Activated CD8-positive, alpha-beta memory T cell treated with anti-CD3 and anti-CD28 coated beads for 36 hours (primary cell): ENCODE data around the gene FTCD. TPM values are rescaled to one million over a fixed set of nuclear protein-coding genes. Genes with fewer than 3 reads are reported as not detected.
"Not testable (repeated sequence)": the region's sequence is repeated elsewhere in the genome, so short reads cannot be mapped to it uniquely, and the experiment has no call there.

Experiments used
- CTCF ChIA-PET: fragments of 350-600 bp; sonication (Branson Sonifier 250); formaldehyde crosslinking; loops from one replicate; lab custom pipeline; 2021; ENCODE audit warnings: antibody characterized with exemption; lab: Charles Lee
- POLR2A ChIA-PET: fragments of 350-600 bp; sonication (Branson Sonifier 250); formaldehyde crosslinking; loops from one replicate; lab custom pipeline; 2021; ENCODE audit warnings: antibody characterized with exemption; lab: Charles Lee
- total RNA-seq, 2 experiments: library from RNA; stranded (reverse); gene quantifications; one replicate each; pipeline ENCODE4 v1.2.3, GENCODE V29; 2021

The FTCD gene
- total RNA-seq, 2 experiments from 2014 or later, result 0.23 TPM; not detected in 1

DNA sequence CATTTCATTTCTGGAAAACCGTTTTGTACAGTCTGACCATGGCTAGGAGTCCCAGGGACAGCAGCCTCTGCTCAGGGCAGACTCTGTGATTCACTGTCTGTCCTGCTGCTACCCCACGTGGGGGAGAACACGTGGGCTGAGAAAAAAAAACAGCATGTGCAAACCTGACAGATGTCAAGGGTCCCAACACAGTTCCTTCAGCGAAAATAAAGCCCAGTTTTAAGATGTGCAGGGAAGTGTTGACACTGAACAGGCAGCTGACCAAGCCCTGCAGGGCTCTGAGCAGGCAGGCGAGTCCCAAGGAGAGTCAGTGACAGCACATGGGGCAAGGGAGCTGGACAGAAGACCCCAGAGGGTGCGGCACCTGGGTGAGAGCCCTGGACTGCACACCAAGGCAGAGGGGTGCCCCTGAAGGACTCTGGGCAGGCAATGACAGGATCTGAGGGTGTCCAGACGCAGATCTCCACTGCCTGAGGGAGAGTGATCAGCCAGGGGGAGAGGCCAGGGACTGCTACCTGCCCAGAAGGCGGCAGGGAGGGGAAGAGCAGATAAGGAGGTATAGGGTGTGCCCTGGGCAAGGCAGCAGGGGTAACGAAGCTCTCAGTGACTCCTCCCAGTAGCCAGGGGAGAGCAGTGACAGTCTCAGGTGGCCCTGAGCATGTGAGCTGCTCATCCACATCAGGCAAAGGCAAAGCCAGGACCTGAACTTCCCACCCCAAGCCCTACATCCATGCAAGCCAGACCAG lies 34.0 kb upstream of the FTCD start:
- POLR2A ChIA-PET, result no interaction called here
- CTCF ChIA-PET, result interaction anchor here (0.9 kb wide), 1 partner anchor 46 kb away, joined by 3 read pairs; no protein-coding TSS in a partner anchor

DNA sequence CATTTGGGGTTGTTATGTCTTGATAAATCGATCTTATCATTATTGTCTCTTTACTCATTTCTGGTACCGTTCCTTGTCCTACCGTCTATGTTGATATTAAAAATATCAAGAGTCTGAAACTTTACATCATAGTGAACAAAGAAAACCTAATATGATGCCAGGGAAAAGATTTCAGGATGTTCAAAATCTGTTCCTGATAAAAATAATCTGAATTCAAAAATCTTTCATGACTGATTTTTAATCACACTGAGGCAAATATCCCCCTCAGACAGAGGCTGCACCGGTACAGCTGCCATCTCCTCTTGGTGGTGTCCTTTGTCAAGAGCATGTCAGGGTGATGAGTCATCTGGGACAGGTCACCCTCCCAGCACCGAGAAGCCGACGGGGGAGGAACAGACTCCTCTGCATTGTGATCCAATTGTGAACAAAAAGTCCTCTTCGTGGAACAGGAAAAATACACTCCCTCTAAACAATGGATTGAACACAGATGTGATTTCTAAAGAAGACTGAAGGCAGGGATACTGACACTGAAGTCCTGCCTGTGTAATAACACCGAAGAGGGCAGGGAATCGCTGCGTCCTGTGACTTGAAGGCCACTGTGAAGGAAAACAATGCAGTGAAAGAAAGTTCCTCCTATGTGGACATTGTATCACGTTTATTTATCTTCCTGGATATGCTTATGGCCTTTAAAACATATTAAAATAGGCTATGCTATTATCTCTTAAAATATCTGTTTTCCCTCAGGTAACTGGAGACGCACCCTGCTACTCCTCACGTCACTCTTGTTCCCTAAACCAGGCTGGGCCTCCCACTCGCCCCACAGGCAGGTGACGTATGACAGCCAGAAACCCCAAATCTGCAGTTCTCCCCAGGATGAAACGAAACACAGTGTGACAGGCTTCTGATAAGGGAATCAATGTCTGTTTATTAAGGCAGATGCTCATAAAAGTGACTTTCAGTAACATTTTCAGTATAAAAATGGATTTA lies 33.1 kb upstream of the FTCD start:
- POLR2A ChIA-PET, result no interaction called here
- CTCF ChIA-PET, result no interaction called here

DNA sequence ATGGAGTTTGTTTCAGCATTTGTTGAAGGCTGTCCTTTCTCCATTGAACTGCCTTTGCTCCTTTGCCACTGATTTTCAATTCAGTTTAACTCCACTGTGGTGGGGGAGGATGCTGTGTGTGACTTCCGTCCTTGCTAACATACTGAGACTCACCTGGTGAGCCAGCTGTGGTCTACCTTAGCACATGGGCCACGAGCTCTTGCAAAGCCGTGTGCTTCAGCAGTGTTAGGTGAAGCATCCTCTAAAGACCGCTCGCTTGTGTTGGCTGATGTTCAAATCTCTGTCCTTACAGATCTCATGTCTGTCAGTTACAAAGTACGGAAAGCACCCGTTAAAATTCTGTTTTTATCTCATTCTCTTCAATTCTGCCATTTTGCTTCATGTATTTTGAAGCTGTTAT lies 32.4 kb upstream of the FTCD start:
- ChIA-PET POLR2A (no interaction called here), CTCF (no interaction called here)

DNA sequence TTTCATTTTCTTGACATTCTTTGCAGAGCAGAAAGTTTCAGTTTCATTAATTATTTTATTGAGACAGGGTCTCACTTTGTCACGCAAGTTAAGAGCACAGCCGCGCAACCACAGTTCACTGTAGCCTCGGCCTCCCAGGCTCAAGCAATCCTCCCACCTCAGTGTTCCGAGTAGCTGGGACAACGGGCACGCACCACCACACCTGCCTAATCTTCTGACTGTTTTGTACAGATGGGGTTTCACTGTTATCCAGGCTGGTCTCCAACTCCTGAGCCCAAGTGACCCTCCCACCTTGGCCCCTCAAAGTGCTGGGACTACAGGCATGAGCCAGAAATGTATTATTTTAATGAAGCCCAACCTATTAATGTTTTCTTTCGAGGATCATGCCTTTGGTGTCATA lies 31.9 kb upstream of the FTCD start:
- ChIA-PET CTCF (no interaction called here), POLR2A (no interaction called here)

DNA sequence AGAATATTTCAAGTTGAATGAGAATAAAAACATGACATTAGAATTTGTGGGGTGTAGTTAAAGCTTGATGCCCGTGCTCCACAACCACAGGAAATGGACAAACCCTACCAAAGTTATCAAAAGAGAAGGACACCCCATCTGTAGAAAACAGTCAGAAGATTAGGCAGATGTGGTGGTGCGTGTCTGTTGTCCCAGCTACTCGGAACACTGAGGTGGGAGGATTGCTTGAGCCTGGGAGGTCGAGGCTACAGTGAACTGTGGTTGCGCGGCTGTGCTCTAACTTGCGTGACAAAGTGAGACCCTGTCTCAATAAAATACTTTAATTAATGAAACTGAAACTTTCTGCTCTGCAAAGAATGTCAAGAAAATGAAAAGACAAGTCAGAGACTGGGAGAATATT lies 30.3 kb upstream of the FTCD start:
- CTCF ChIA-PET, result interaction anchor here (1.2 kb wide), 1 partner anchor 42 kb away, joined by 4 read pairs; no protein-coding TSS in a partner anchor
- POLR2A ChIA-PET, result no interaction called here

DNA sequence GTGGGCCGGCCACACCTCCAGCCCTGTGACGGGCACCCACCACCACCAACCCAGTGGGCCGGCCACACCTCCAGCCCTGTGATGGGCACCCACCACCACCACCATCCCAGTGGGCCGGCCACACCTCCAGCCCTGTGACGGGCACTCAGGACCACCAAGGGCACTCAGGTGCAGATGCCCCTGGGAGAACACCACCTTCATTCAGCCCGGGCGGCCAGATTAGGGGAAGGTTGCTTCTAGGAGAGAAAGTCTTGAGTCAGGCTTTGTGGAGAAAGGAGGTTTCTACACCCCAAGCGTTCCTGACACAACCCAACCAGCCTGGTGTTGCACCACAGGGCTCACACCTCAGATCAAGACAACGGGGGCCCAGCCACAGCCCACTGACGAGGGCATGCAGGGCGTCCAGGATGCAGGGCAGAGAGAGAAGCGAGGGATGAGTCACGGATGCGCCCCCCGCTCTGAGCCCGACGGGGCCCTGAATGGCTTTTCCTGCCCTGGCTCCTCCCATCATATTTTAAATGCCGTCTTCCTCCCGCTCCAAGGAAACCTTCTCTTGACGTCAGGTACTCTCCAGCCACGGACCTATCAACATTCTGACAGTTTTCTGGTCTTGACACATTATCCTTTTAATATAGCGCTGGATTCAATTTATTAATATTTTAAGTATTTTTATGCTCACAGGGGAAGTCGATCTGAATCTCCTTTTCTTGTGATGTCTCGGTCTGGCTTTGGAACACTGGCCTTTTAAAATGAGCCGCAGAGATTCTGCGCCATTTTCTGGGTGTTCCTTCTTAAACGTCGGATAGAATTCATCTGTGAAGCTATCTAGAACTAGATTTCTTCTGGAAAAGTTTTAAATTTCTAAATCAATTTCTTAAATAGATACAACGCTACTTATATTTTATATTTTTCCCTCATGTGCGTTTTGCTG lies 29.5 kb upstream of the FTCD start:
- POLR2A ChIA-PET, result no interaction called here

DNA sequence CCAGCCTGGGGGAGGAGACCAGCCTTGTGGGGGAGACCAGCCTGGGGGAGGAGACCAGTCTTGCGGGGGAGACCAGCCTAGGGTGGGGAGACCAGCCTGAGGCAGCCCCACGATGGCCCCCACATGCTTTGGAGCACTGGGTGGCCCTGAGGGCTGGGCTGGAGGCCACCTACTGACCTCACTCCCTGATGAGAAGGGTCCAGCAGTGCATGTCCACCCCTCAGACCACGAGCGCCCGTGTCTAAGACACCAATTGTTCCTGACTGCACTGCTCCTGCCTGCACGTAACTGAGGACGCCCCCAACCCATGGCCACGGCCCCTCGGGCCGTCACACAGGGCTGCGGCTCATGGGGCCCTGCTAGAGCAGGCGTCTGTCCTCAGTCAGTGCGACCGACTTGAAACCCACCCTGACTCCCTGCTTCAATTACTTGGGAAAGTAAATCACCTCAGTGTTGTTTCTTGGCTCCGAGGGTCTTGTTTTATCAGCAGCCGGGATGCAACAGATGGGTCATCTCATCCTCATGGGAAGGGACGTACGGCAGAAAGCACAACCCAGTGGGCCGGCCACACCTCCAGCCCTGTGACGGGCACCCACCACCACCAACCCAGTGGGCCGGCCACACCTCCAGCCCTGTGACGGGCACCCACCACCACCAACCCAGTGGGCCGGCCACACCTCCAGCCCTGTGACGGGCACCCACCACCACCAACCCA lies 28.7 kb upstream of the FTCD start, which contains the start of gene SPATC1L:
TSS of gene SPATC1L (minus strand) at position 550 of the 715 bp plus-strand sequence. CDS start 1,643 bp downstream, outside the sequence.
- CTCF ChIA-PET, result no interaction called here
- POLR2A ChIA-PET, result no interaction called here

More for the DNA sequence above, 29.5 kb upstream of the FTCD start:
- CTCF ChIA-PET, result interaction anchor here (1.2 kb wide), 1 partner anchor 41 kb away, joined by 4 read pairs; no protein-coding TSS in a partner anchor

DNA sequence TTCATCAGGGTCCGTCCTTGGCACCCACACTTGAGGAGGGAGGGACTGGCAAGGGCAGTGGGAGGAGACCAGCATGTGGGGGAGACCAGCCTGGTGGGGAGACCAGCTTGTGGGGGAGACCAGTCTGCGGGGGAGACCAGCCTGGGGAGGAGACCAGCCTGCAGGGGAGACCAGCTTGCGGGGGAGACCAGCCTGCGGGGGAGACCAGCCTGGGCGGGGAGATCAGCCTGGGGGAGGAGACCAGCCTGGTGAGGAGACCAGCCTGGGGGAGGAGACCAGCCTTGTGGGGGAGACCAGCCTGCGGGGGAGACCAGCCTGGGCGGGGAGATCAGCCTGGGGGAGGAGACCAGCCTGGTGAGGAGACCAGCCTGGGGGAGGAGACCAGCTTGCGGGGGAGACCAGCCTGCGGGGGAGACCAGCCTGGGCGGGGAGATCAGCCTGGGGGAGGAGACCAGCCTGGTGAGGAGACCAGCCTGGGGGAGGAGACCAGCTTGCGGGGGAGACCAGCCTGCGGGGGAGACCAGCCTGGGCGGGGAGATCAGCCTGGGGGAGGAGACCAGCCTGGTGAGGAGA lies 28.0 kb upstream of the FTCD start:
- CTCF ChIA-PET, result not testable (repeated sequence)
- POLR2A ChIA-PET, result interaction anchor here (0.9 kb wide), 1 partner anchor 40 kb away, joined by 6 read pairs; no protein-coding TSS in a partner anchor

DNA sequence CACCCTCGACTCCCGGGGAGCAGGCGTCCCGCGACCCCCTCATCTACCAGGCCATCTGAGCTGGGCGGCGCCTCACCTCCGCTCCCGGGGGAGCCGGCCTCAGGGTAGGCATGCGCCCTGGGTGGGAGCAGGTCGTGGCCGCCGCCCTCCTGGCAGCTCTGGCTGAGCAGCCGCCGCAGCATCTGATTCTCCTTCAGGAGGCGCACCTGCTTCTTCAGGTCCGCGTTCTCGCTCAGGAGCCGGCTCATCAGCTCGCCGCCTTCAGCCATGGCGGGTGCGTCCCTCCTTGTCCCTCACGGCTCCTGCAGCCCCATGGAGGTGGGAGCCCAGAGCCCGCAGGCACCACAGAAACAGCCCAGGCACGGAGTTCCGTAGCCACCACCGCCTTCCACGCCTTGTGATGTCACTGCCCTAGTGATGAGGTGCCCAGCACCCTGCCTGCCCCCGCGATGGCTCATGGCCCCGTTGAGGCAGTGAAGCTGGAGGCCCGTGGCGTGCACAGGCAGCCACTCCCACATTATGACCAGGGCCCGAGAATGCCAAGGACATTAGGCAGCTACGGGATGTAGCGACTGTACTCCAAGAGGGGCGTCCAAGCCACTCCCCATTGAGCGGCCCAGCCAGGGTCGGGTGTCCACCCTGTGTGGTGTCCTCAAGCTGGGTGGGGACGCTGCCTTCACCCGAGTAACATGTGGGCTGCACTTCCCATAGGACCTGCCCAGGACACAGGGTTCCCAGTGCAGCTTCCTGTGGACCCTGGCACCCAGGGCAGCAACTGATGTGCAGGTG lies 27.4 kb upstream of the FTCD start:
- POLR2A ChIA-PET, result interaction anchor here (0.9 kb wide), 1 partner anchor 39 kb away, joined by 6 read pairs; no protein-coding TSS in a partner anchor
- CTCF ChIA-PET, result no interaction called here

DNA sequence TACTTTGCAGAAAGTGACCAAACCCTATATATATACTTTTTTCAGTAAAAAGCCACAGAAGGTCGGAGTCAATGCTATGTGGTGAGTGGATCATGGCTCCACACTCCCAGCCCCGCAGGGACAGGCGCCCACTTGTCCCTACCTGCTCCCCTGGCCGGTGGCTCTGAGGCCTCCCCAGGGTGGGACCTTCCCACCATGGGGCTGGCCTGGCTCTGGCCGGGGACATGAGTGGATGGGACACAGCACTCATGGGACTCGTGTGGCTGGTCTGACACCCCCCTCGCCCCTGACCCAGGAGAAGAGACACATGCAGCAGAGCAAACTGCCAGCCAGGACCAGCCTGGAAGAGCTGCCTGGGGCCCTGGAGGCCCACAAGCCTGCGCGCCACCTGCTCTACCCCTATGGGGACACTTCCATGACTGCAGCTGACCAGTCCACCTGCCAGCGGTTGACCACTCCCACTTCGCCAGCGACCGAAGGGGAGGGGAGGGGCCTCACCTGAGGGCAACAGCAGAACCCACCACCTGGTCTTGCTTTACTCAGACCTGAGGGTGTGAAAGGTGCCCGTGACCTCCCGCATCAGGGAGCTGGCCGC lies 26.7 kb upstream of the FTCD start:
- POLR2A ChIA-PET, result no interaction called here
- CTCF ChIA-PET, result no interaction called here

DNA sequence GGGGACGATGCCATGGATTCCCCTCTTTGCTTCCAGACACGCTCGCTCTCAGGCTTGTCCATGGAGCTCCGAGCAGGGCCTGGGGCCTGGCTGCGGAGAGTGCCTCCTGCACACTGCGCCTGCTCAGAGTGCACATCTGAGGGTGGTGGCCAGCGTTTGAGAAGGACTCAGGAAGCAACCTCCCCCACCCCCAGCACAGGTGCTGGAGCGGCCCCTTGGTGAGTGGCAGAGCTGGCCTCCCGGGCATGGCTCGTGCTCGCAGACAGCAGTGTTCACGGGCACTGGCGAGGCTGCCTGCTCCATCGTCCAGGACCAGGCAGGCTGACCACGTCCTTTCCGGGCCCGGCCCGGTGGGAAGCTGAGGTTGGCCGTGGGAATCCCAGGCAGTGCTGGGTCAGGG lies 26.1 kb upstream of the FTCD start:
- ChIA-PET CTCF (no interaction called here), POLR2A (no interaction called here)

DNA sequence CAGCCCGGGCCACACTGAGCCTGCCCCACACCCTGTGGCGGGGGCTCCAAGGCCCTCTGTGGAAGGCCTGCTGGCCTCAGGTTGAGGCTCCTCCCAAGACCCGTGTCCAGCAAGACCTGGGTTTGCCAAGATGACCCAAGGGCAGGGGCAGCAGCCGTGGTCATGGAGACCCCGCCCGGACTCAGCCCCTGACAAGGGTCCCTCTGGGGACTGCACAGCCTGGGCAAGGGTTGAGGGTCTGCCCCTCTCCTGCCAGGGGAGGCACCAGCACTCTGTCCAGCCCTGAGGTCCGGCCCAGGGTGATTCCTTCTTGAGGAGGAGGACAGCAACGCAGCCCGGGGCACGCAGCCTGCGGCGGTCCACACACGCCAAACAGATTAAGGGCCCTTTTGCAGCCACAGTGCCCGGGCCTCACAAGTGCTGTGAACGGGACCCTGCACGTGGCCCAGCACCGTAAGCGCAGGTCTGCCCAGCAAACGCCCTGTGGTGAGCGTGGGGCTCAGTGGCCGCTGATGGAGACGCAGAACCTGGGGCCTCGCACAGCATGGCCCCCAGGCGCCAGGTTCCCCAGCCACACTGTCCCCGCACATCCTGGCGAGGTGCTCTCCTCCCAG lies 25.5 kb upstream of the FTCD start:
- POLR2A ChIA-PET, result no interaction called here
- CTCF ChIA-PET, result no interaction called here

DNA sequence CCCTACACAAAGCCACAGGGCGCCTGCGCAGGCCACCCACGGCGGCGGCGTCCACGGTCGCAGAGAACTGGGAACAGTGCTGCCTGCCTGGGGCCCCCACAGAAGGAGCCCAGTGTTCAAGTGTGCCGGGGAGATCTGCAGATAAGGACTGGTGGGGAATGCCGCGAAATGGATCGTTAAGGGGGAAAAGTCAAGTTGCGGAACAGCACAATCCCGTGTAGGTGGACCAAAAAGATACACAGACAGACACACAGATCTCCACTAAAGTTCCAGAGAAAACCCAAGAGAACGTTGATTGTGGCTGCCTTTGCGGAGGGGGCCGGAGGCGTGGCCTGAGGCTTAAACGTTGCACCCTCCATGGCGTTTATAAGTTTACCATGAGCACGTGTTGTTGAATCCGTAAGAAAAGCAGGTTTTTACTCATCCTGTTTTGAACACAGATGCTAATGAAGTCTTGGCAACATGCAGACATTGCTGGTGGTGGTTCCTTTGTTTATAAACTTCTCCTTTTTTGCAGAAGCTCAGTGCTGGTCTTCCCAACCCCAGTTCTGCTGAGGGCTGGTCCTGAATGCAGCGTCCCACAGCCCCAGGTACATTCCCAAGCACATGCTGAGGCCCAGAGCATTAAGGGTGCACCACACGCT lies 24.8 kb upstream of the FTCD start:
- POLR2A ChIA-PET, result no interaction called here
- CTCF ChIA-PET, result no interaction called here

DNA sequence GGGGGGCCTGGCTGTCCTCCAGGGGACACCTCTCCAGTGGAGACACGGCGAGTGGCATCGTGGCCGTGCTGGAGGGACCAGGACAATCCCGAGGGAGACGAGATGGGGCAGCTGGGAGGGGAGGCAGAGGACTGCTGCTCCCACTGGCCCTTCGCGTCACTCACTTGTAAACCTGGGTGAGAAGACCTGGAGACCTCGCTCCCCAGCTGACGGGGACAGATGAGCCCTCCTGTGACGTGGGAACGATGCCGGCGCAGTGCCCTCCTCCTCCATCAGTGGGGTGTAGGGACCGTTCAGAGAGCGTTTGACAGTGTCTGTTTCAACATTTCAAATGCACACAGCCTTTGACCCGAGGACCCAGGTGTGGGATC lies 24.3 kb upstream of the FTCD start:
- POLR2A ChIA-PET, result no interaction called here
- CTCF ChIA-PET, result no interaction called here

DNA sequence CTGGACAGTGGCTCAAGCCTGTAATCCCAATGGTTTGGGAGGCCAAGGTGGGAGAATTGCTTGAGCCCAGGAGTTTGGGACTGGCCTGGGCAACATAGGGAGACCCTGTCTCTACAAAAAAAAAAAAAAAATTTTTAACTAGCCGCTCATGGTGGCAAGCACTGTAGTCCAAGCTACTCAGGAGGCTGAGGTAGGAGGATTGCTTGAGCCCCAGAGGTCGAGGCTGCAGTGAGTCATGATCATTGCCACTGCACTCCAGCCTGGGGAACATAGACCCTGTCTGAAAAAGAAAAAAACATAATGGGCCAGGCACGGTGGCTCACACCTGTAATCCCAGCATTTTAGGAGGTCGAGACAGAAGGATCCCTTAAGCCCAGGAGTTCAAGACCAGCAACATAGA lies 23.6 kb upstream of the FTCD start:
- CTCF ChIA-PET, result no interaction called here
- POLR2A ChIA-PET, result no interaction called here

DNA sequence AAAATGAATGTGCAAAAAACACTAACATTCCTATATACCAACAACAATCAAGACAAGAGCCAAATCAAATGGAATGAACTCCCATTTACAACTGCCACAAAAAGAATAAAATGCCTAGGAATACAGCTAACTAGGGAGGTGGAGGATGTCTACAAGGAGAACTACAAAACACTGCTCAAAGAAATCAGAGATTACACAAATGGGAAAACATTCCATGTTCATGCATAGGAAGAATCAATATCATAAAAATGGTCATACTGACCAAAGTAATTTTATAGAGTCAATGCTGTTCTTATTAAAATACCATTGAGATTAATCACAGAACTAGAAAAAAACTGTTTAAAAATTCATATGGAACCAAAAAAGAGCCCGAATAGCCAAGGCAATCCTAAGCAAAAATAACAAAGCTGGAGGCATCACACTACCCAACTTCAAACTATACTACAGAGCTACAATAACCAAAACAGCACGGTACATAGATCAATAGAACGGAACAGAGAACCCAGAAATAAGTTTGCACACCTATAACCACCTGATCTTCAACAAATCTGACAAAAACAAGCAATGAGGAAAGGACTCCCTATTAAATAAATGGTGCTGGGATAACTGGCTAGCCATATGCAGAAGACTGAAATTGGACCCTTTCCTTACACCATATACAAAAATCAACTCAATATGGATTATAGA lies 21.2 kb upstream of the FTCD start:
- CTCF ChIA-PET, POLR2A ChIA-PET: not testable (repeated sequence)
